ENCODE results near the gene PACSIN1. TPM values are rescaled to one million over a fixed set of nuclear protein-coding genes. Genes with fewer than 3 reads are reported as not detected.

Gene PACSIN1
- total RNA-seq, 1 experiment from 2014 or later, result 5.0 TPM

- TF ChIP-seq, protein P1, sequence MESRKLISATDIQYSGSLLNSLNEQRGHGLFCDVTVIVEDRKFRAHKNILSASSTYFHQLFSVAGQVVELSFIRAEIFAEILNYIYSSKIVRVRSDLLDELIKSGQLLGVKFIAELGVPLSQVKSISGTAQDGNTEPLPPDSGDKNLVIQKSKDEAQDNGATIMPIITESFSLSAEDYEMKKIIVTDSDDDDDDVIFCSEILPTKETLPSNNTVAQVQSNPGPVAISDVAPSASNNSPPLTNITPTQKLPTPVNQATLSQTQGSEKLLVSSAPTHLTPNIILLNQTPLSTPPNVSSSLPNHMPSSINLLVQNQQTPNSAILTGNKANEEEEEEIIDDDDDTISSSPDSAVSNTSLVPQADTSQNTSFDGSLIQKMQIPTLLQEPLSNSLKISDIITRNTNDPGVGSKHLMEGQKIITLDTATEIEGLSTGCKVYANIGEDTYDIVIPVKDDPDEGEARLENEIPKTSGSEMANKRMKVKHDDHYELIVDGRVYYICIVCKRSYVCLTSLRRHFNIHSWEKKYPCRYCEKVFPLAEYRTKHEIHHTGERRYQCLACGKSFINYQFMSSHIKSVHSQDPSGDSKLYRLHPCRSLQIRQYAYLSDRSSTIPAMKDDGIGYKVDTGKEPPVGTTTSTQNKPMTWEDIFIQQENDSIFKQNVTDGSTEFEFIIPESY (IDR thresholded peaks at IDR 0.05; ENCODE audit: extremely low read depth, insufficient replicate concordance, low read length), result no peak
- peak; percentile 49 for TF ChIP-seq POLR2AphosphoS5 (IDR thresholded peaks at IDR 0.05; ENCODE audit: low read depth, low read length)
- TF ChIP-seq, protein P2, sequence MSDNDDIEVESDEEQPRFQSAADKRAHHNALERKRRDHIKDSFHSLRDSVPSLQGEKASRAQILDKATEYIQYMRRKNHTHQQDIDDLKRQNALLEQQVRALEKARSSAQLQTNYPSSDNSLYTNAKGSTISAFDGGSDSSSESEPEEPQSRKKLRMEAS (IDR thresholded peaks at IDR 0.05), result peak; percentile 78
- 0 out of 2 replicates have a peak, but pooled peaks have one; percentile 41 for TF ChIP-seq CBX3 (IDR thresholded peaks at IDR 0.05; ENCODE audit: low read depth)
- TF ChIP-seq, protein P3, sequence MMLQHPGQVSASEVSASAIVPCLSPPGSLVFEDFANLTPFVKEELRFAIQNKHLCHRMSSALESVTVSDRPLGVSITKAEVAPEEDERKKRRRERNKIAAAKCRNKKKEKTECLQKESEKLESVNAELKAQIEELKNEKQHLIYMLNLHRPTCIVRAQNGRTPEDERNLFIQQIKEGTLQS (IDR thresholded peaks at IDR 0.05), result no peak
- no peak for TF ChIP-seq EZH2phosphoT487 (IDR thresholded peaks at IDR 0.05; ENCODE audit: borderline replicate concordance)
- peak; percentile 70 for TF ChIP-seq RAD21 (IDR thresholded peaks at IDR 0.05; ENCODE audit: low read depth)
- no peak for TF ChIP-seq ZFX (IDR thresholded peaks at IDR 0.05)
- peak; percentile 41 to 66 (median 55); a peak in 5 of 6 replicates for TF ChIP-seq CTCF (IDR thresholded peaks at IDR 0.05 in 2 of 3, conservative IDR thresholded peaks at IDR 0.05 in 1 of 3; ENCODE audit: borderline replicate concordance in 1 of 3, insufficient read depth in 1 of 3, low read depth in 2 of 3, low read length in 2 of 3)
- no peak for TF ChIP-seq FOSL1 (IDR thresholded peaks at IDR 0.05; ENCODE audit: low read depth)
- TF ChIP-seq SIN3A (IDR thresholded peaks at IDR 0.05; ENCODE audit: low read depth), result no peak
- no peak for TF ChIP-seq EGR1 (IDR thresholded peaks at IDR 0.05; ENCODE audit: low read depth)
- no peaks in the 10 kb centered on the region for H3K36me3 ChIP-seq (ENCODE audit: control insufficient read depth in 1 of 2, insufficient read depth in 2 of 2, low read length in 2 of 2)
- H3K4me3 ChIP-seq (replicated peaks in 1 of 2; ENCODE audit: low read depth in 1 of 2, low read length in 2 of 2), result peak overlapping the region; percentile 27 to 44
- H3K9ac ChIP-seq (ENCODE audit: low read length), result peak overlapping the region; percentile 40
- no peak overlapping the region for H3K27ac ChIP-seq (ENCODE audit: low read depth, low read length)
- peak overlapping the region; percentile 77 for H3K4me2 ChIP-seq (ENCODE audit: low read length)
- no peaks in the 10 kb centered on the region for H4K20me1 ChIP-seq (ENCODE audit: insufficient read depth)
- H2AFZ ChIP-seq (ENCODE audit: low read depth, low read length, poor library complexity, severe bottlenecking), result peak overlapping the region; percentile 94
- no peaks in the 10 kb centered on the region for H3K9me2 ChIP-seq (ENCODE audit: insufficient read depth)
- ChIA-PET CTCF (interaction anchor here (1.1 to 1.9 kb wide), 2 partner anchors 82 to 613 kb away, joined by 3 to 7 read pairs; no protein-coding TSS in a partner anchor), POLR2A (no interaction called here), RAD21 (ENCODE audit: low non-redundant PET in 1 of 2, low total read pairs in 2 of 2, uncharacterized antibody in 2 of 2, unreplicated experiment in 2 of 2) (interaction anchor here in 1 of 2 experiments (0.6 kb wide), 1 partner anchor 75 kb away, joined by 3 read pairs; no protein-coding TSS in a partner anchor)
- intact Hi-C loops (cut with micrococcal nuclease), result loop anchor here (1.0 kb wide), 1 partner anchor 82 kb away; no protein-coding TSS in a partner anchor
- ATAC-seq (peak; percentile 95), DNase-seq (ENCODE audit: low read depth, low spot score) (peak; percentile 86)
- H3K79me2 ChIP-seq (ENCODE audit: insufficient read depth, low read length), result no peaks in the 10 kb centered on the region
- H3K4me1 ChIP-seq (ENCODE audit: control insufficient read depth in 1 of 2, insufficient read depth in 2 of 2, low read length in 2 of 2), result peaks cover 10 to 14% of the 10 kb centered on the region in 2 experiments; a peak in 3 of 4 replicates
- BruUV-seq (replicated peaks), result no TSS peak
- H3K27me3 ChIP-seq (ENCODE audit: insufficient read depth, low read length), result no peaks in the 10 kb centered on the region
- H3K9me3 ChIP-seq (ENCODE audit: control insufficient read depth in 1 of 2, insufficient read depth in 1 of 2, low read depth in 1 of 2, low read length in 2 of 2), result no peaks in the 10 kb centered on the region
These were observed 61.3 kb downstream of the PACSIN1 start for GRCh38 chr6:34526992-34527728.
